Fibroblast of lung (primary cell): Measurements from ENCODE around the gene CDH12. TPM values are rescaled to one million over a fixed set of nuclear protein-coding genes. Genes with fewer than 3 reads are reported as not detected.

Source experiments
- DNase-seq, 2 donors: peaks; one replicate each; pipeline versions ENCODE4 v3.0.0 to v3.0.0-alpha.2; 2010; ENCODE audit warnings: low read depth in 2 of 2
- H2AFZ ChIP-seq: 2 replicates; pipeline ENCODE4 v1.5.1; 2012; ENCODE audit warnings: low read length, control low read depth, inconsistent platforms
- H3K27ac ChIP-seq: 2 replicates; pipeline ENCODE4 v1.5.1; 2011; ENCODE audit warnings: low read length, control low read depth; ENCODE audit not compliant: insufficient read depth
- H3K27me3 ChIP-seq: 2 replicates; pipeline ENCODE4 v1.5.1; 2011; ENCODE audit warnings: mild to moderate bottlenecking, low read length; ENCODE audit not compliant: control insufficient read depth, insufficient read depth
- H3K36me3 ChIP-seq: 2 replicates; pipeline ENCODE4 v1.5.1; 2011; ENCODE audit warnings: low read length; ENCODE audit not compliant: control insufficient read depth, insufficient read depth
- H3K4me1 ChIP-seq: 2 replicates; pipeline ENCODE4 v1.5.1; 2011; ENCODE audit warnings: low read length; ENCODE audit not compliant: control insufficient read depth, insufficient read depth; ENCODE audit errors: extremely low read depth
- H3K4me2 ChIP-seq: 2 replicates; pipeline ENCODE4 v1.5.1; 2011; ENCODE audit warnings: low read length, control low read depth; ENCODE audit not compliant: insufficient read depth; ENCODE audit errors: extremely low read depth
- H3K4me3 ChIP-seq, 4 experiments: fragments of 200-600 bp in 1 of 4; sonication (generic) in 1 of 4; replicated peaks in 1 of 4; 2 replicates each; pipeline ENCODE4 v1.5.1; 2011 to 2016; ENCODE audit warnings: low read length in 4 of 4, low read depth in 3 of 4, mild to moderate bottlenecking in 3 of 4, control low read depth in 2 of 4, inconsistent platforms in 1 of 4, mixed read lengths in 1 of 4; ENCODE audit not compliant: insufficient read depth in 1 of 4; ENCODE audit errors: control extremely low read depth in 1 of 4
- H3K79me2 ChIP-seq: 2 replicates; pipeline ENCODE4 v1.5.1; 2012; ENCODE audit warnings: mild to moderate bottlenecking, low read length, inconsistent platforms; ENCODE audit not compliant: control insufficient read depth, insufficient read depth
- H3K9ac ChIP-seq: 2 replicates; pipeline ENCODE4 v1.5.1; 2011; ENCODE audit warnings: mild to moderate bottlenecking, low read length, control low read depth; ENCODE audit not compliant: insufficient read depth
- H3K9me3 ChIP-seq: 2 replicates; pipeline ENCODE4 v1.5.1; 2012; ENCODE audit warnings: low read depth, low read length; ENCODE audit not compliant: control insufficient read depth, insufficient read depth
- H4K20me1 ChIP-seq: 2 replicates; pipeline ENCODE4 v1.5.1; 2011; ENCODE audit warnings: low read length; ENCODE audit not compliant: control insufficient read depth, insufficient read depth; ENCODE audit errors: extremely low read depth
- CTCF ChIP-seq, 2 donors: IDR thresholded peaks in 1 of 2; conservative IDR thresholded peaks in 1 of 2; 1 replicate in 1 of 2; 2 replicates in 1 of 2; pipeline ENCODE4 v1.5.1; 2011 to 2012; ENCODE audit warnings: low read length in 2 of 2, control low read depth in 1 of 2, inconsistent platforms in 1 of 2, low read depth in 1 of 2, mild to moderate bottlenecking in 1 of 2
- EZH2 ChIP-seq: IDR thresholded peaks from 2 replicates; pipeline ENCODE4 v1.5.1; 2012; ENCODE audit warnings: low read length, control low read depth, mild to moderate bottlenecking; ENCODE audit errors: missing control alignments
- polyA plus RNA-seq, 2 donors: library from polyadenylated mRNA; depleted of rRNA in 1 of 2; stranded (reverse) in 1 of 2; unstranded in 1 of 2; fragments of >200 nt; gene quantifications; 2 replicates each; pipeline ENCODE4 v1.2.1, GENCODE V29; 2011 to 2012; ENCODE audit warnings: missing spikeins in 1 of 2
- total RNA-seq: library from RNA; depleted of rRNA; stranded (reverse); fragments of >200 nt; gene quantifications from 2 replicates; pipeline ENCODE4 v1.2.1, GENCODE V29; 2014

Gene CDH12
- total and polyA plus RNA-seq, 2 donors (not counting 1 experiment from before 2014, with no cell fraction given): 0.02 TPM; not detected in 1

GRCh38 chr5:22693121-22693520, 160.0 kb downstream of the CDH12 start:
- H3K4me1 ChIP-seq: no peaks in the 10 kb centered on the region
- TF ChIP-seq CTCF (conservative IDR thresholded peaks at IDR 0.05 in 1 of 2, IDR thresholded peaks at IDR 0.05 in 1 of 2; ENCODE audit: low read depth in 1 of 2, low read length in 2 of 2): no peak
- TF ChIP-seq EZH2: no peak
- no peak overlapping the region for H2AFZ ChIP-seq

GRCh38 chr5:22683050-22683449, 170.1 kb downstream of the CDH12 start:
- Histone ChIP-seq H3K4me3 (no peak overlapping the region), H3K27me3 (no peaks in the 10 kb centered on the region), H3K9ac (no peak overlapping the region), H3K4me1 (no peaks in the 10 kb centered on the region), H4K20me1 (no peaks in the 10 kb centered on the region), H3K4me2 (no peak overlapping the region), H3K27ac (no peak overlapping the region), H3K9me3 (no peaks in the 10 kb centered on the region), H3K36me3 (no peaks in the 10 kb centered on the region), H2AFZ (no peak overlapping the region), H3K79me2 (no peaks in the 10 kb centered on the region)
- DNase-seq: no peak
- TF ChIP-seq EZH2: no peak

More at GRCh38 chr5:22693121-22693520, 160.0 kb downstream of the CDH12 start:
- no peaks in the 10 kb centered on the region for H3K9me3 ChIP-seq
- no peaks in the 10 kb centered on the region for H4K20me1 ChIP-seq
- H3K27ac ChIP-seq: no peak overlapping the region
- H3K79me2 ChIP-seq: no peaks in the 10 kb centered on the region
- H3K9ac ChIP-seq: no peak overlapping the region
- H3K4me2 ChIP-seq: no peak overlapping the region
- DNase-seq: no peak
- no peak overlapping the region for H3K4me3 ChIP-seq
- no peaks in the 10 kb centered on the region for H3K27me3 ChIP-seq
- H3K36me3 ChIP-seq: no peaks in the 10 kb centered on the region

DNA sequence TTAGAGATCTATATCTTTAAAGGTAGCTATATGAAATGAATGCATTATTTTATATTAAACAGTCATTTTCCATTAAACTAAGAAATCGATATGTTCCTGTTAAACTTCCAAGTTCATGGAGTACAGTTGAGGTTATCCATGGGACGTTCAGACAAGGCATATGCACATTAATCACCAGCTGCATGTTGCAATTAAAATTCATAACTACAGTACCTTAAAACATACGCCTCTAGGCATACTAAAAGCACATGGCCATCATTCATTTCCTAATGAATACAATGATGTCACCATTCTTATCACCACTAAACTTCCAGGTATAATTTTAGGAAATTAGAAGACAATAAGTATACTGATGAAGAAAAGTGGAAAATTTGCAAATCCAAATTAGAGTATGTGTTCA, 174.3 kb downstream of the CDH12 start:
- Histone ChIP-seq H3K4me1 (no peaks in the 10 kb centered on the region), H3K36me3 (no peaks in the 10 kb centered on the region), H3K9me3 (no peaks in the 10 kb centered on the region), H3K27me3 (no peaks in the 10 kb centered on the region), H3K4me3 (no peak overlapping the region), H3K4me2 (no peak overlapping the region), H3K27ac (no peak overlapping the region), H3K9ac (no peak overlapping the region), H4K20me1 (no peaks in the 10 kb centered on the region), H3K79me2 (no peaks in the 10 kb centered on the region), H2AFZ (no peak overlapping the region)
- DNase-seq: no peak
- TF ChIP-seq EZH2 (no peak), CTCF (conservative IDR thresholded peaks at IDR 0.05 in 1 of 2, IDR thresholded peaks at IDR 0.05 in 1 of 2; ENCODE audit: low read depth in 1 of 2, low read length in 2 of 2) (no peak)
